HS-27A (cell line): ENCODE measurements around the gene METTL22.

Experiments
- DNase-seq: peaks from one replicate; pipeline ENCODE4 v3.0.0-alpha.2; 2012; ENCODE audit warnings: low read depth, missing footprints

Gene METTL22

DNA sequence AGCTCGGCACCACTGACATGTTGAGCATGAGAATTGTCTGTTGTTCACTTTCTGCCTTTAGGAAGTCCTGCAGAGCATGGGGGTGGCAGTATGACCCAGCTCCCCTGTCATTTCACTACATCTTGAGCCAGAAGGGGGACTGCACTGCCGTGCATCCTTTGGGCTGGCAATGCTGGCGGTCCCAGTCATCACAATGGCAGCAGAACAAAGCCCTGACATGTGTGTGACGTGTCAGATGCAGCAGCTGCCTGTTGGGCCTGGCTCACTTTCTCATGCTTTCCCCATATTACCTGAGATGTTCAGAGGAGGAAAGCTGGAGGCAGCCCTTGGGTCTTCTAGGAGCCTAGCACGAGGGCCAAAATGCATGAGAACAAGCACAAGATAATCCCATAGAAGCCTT, 46.6 kb downstream of the METTL22 start:
- DNase-seq = no peak

GRCh38 chr16:8669481-8669880, 48.0 kb downstream of the METTL22 start:
- no peak for DNase-seq

- no peak for DNase-seq
These were observed 48.6 kb downstream of the METTL22 start for GRCh38 chr16:8670014-8670560.

- DNase-seq = no peak
These were observed 52.3 kb downstream of the METTL22 start for GRCh38 chr16:8673611-8674412.

DNA sequence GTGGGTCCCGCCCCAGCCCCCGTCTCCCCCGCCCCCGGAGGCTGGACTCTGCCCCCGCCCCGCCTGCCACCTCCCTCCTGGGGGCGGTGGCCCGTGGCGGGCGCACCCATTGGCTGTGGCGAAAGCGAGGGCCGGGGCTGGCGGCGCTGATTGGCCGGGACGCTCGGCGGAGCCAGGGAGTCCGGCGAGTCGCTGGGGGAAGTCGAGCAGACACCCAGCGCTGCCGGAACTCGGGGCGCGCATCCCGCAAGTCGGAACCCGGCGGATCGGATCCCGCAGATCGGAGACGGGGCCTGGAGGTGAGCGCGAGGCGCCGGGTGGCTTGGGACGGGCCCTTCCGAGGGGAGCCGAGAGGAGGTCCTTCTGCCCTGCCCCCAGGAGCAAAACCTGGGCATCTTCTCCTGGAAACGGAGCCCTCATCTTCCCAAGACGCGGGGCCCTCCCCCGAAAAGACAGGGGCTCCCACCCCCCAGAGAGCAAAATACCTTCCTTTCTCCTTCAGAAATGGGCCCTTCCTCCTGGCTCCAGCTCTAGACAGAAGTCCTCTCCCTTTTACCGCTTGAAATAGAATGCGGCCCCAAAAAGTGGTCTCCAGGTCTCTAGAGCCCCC, 53.0 kb downstream of the METTL22 start, which contains the start of gene ABAT:
TSS of gene ABAT (plus strand) at position 205 of the 610 bp plus-strand sequence. CDS start 61,123 bp downstream, outside the sequence.
- peak; percentile 23 for DNase-seq

- DNase-seq = no peak
These were observed 54.0 kb downstream of the METTL22 start for GRCh38 chr16:8675183-8676159.

GRCh38 chr16:8676160-8676547, 54.7 kb downstream of the METTL22 start:
- DNase-seq = no peak

- no peak for DNase-seq
These were observed 55.4 kb downstream of the METTL22 start for GRCh38 chr16:8676737-8677375.

GRCh38 chr16:8677481-8677880, 56.0 kb downstream of the METTL22 start:
- peak; percentile 31 for DNase-seq

DNA sequence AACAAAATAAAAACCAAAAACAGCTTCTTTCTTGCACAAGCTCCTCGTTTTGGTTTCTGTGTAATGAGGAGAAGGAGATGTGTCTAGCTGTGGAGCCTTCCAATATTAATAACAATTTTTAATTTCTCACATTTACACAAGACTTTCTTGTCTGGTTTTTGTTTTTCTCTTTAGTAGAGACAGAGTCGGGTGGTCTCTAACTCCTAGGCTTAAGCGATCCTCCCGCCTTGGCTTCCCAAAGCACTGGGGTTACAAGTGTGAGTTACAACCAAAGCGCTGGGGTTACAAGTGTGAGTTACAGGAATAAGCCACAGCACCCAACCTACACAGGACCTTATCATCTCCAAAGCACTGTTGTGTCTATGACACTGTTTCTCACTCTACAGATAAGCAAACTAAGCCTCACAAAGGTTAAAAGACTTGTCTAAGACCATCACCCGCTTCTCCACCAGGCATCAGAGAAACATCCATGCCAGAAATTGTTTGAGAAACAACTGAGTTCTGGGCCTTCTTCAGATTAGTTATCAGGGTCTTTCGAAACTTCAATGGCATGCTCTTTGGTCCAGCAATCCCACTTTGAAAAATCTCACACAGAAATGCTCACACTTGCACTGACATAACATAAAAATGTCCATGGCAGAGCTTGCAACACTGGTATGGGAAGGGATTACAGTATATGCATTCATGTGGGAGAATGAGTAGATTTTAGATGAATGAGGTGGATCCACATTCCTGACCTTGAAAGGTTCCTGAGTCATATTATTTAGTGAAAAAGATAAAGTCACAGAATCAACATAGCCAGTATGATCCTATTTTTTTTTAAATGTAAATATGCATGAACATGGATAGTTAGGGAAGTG, 56.8 kb downstream of the METTL22 start:
- peak; percentile 26 for DNase-seq

GRCh38 chr16:8679151-8679550, 57.7 kb downstream of the METTL22 start:
- DNase-seq = no peak

- DNase-seq = no peak
These were observed 61.2 kb downstream of the METTL22 start for GRCh38 chr16:8682551-8683259.

DNA sequence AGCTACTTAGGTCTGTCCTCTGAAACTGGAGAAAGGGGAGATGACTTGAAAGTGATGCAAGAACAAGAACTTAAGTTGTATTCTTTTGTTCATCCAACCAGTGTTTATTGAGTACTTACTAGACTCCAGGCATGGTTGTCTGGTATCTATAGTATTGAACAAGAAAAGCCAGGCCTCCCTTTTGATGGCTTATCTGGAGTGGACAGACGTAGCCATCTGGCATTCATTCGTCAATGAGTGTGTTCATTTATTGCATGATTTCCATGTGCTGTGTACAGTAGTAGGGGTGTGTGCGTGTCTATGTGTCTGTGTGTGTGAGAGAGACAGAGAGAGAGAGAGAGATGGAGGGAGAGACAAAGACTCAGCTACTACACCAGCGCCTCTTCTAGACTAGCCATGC, 62.1 kb downstream of the METTL22 start:
- DNase-seq = no peak

- no peak for DNase-seq
These were observed 64.1 kb downstream of the METTL22 start for GRCh38 chr16:8685617-8686016.

- no peak for DNase-seq
These were observed 64.6 kb downstream of the METTL22 start for GRCh38 chr16:8686031-8686621.

DNA sequence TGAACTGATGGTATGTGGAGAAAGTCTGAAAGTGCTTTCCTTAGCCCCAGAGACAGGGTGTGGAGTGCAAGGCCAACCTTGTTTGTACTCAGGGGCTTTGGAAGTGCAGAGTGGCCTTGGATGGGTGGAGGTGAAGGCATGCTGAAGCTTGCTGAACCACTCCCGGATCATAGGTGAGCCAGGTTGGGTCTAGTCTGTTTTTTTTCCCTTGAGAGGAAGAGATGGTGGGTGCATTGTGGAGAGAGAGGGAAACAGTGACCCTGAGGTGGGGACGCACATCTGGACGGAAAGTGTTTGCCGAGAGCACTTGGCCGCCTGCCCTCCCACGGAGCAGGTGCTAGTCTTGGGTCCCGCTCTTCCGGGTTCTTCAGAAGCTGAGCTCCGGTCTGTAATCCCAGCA, 65.4 kb downstream of the METTL22 start:
- no peak for DNase-seq

DNA sequence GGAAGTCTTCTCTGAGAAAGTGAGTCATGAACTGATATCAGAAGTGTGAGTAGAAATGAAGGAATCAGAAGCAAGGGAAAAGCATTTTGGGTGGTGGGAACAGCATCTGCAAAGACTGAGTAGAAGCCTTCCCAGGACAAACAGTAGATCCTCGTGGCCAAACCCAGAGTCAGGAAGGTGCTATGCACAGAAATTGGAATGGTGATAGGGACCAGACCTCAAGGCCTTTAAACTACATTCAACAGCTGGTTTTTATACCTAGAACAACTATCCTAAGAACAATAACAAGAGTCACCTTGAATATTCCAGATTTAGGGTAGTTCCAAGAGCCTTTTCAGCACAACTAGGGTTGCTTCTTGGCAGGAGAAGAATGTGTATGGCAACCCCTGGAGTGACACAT, 68.2 kb downstream of the METTL22 start:
- DNase-seq = no peak

DNA sequence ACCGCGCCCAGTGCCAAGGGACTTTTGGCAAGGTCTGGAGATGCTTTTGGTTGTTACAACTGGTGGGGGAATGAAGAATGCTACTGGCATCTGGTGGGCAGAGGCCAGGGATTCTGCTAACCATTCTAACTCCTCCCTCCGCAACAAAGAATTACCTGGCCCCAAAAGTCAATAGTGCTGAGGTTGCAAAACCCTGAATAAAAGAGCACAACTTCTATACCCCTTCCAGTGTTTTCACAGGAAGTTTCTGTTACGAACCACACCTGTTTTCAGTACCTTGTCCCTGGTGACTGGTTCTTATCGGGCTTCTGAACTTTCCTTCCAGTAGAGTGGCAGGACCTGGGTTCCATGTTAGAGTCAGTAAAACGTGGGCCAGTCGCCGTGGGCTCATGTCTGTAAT, 70.2 kb downstream of the METTL22 start:
- DNase-seq = no peak
